GM12878 (cell line): ENCODE results near the gene DVL2. TPM values are rescaled to one million over a fixed set of nuclear protein-coding genes. Genes with fewer than 3 reads are reported as not detected.

Experiments used
- ATF2 ChIP-seq: IDR thresholded peaks from 2 replicates; pipeline ENCODE4 v1.6.1; 2012; ENCODE audit warnings: low read length, inconsistent platforms
- CEBPZ ChIP-seq: fragments of 150-350 bp; IDR thresholded peaks from 2 replicates; pipeline ENCODE4 v1.6.1; 2016; ENCODE audit warnings: low read depth, low read length
- GATAD2B ChIP-seq: fragments of 450-650 bp; conservative IDR thresholded peaks from 2 replicates; pipeline ENCODE4 v1.6.1; 2017; ENCODE audit warnings: low read depth, mild to moderate bottlenecking, moderate library complexity
- HDGF ChIP-seq: fragments of 450-650 bp; IDR thresholded peaks from 2 replicates; pipeline ENCODE4 v1.6.1; 2016; ENCODE audit warnings: antibody characterized with exemption
- IKZF1 ChIP-seq: fragments of 450-650 bp; conservative IDR thresholded peaks from 2 replicates; pipeline ENCODE4 v1.6.1; 2017; ENCODE audit warnings: antibody characterized with exemption, mild to moderate bottlenecking
- NBN ChIP-seq: fragments of 450-650 bp; IDR thresholded peaks from 2 replicates; pipeline ENCODE4 v1.6.1; 2016
- NFXL1 ChIP-seq: fragments of 450-650 bp; IDR thresholded peaks from 2 replicates; pipeline ENCODE4 v1.6.1; 2017; ENCODE audit warnings: antibody characterized with exemption, mild to moderate bottlenecking, borderline replicate concordance
- NFYB ChIP-seq: IDR thresholded peaks from 2 replicates; pipeline ENCODE4 v1.6.1; 2011; ENCODE audit warnings: low read depth, mild to moderate bottlenecking, low read length, improper control_type of control experiment, moderate library complexity; ENCODE audit not compliant: insufficient read depth
- PAX8 ChIP-seq: fragments of 450-650 bp; IDR thresholded peaks from 2 replicates; pipeline ENCODE4 v1.6.1; 2017; ENCODE audit warnings: mild to moderate bottlenecking, moderate library complexity
- POLR2AphosphoS5 ChIP-seq: IDR thresholded peaks from 2 replicates; pipeline ENCODE4 v1.6.1; 2011; ENCODE audit warnings: mild to moderate bottlenecking, low read length, inconsistent platforms
- RAD21 ChIP-seq: IDR thresholded peaks from 2 replicates; pipeline ENCODE4 v1.6.1; 2011; ENCODE audit warnings: mild to moderate bottlenecking, low read depth, low read length, moderate library complexity; ENCODE audit not compliant: insufficient read depth
- RAD51 ChIP-seq: fragments of 450-650 bp; IDR thresholded peaks from 2 replicates; pipeline ENCODE4 v1.6.1; 2016; ENCODE audit warnings: moderate library complexity, mild to moderate bottlenecking, inconsistent platforms
- RBBP5 ChIP-seq: fragments of 200-600 bp; sonication (generic); conservative IDR thresholded peaks from 2 replicates; pipeline ENCODE4 v1.6.1; 2016
- RELA ChIP-seq: fragments of 450-650 bp; IDR thresholded peaks from 2 replicates; pipeline ENCODE4 v1.8.0; 2014; ENCODE audit warnings: borderline replicate concordance; ENCODE audit not compliant: partially characterized antibody
- REST ChIP-seq: IDR thresholded peaks from 2 replicates; pipeline ENCODE4 v1.6.1; 2012; ENCODE audit warnings: mild to moderate bottlenecking, low read depth, low read length
- SREBF1 ChIP-seq: IDR thresholded peaks from 2 replicates; pipeline ENCODE4 v1.6.1; 2012; ENCODE audit warnings: mild to moderate bottlenecking, low read length
- STAT3 ChIP-seq: IDR thresholded peaks from 2 replicates; pipeline ENCODE4 v1.6.1; 2011; ENCODE audit warnings: low read depth, low read length, improper control_type of control experiment
- TCF7 ChIP-seq: IDR thresholded peaks from 2 replicates; pipeline ENCODE4 v1.6.1; 2014; ENCODE audit warnings: antibody characterized with exemption, borderline replicate concordance
- ZNF217 ChIP-seq: fragments of 450-650 bp; IDR thresholded peaks from 2 replicates; pipeline ENCODE4 v1.6.1; 2017; ENCODE audit warnings: antibody characterized with exemption, mild to moderate bottlenecking
- polyA plus RNA-seq, 11 experiments: library from polyadenylated mRNA; depleted of rRNA in 4 of 11; unstranded in 6 of 11; stranded (reverse) in 5 of 11; fragments of >200 nt; fragmentation: Nextera tagmentation in 4 of 11; fragmentation: Illumina TruSeq in 1 of 11; extraction: Ambion mirVana in 4 of 11; extraction: Trizol in 1 of 11; gene quantifications; 1 replicate in 1 of 11; 2 replicates in 10 of 11; pipeline versions ENCODE4 v1.2.1 to v1.2.3, GENCODE V29; 2011 to 2016; ENCODE audit warnings: inconsistent platforms in 2 of 11, missing spikeins in 2 of 11, low read depth in 1 of 11
- total RNA-seq, 4 experiments: library from RNA; depleted of rRNA in 3 of 4; stranded (reverse); fragments of >200 nt in 3 of 4; fragmentation: Illumina TruSeq in 1 of 4; extraction: Trizol in 1 of 4; gene quantifications; 2 replicates each; pipeline versions ENCODE4 v1.2.1 to v1.2.3, GENCODE V29; 2013 to 2021
- TF ChIP-seq, protein P1 (sequence below): IDR thresholded peaks from 2 replicates; pipeline ENCODE4 v1.6.1; 2012; ENCODE audit warnings: low read depth, low read length, improper control_type of control experiment
- TF ChIP-seq, protein P2 (sequence below): fragments of 450-650 bp; IDR thresholded peaks from 2 replicates; pipeline ENCODE4 v1.6.1; 2017; ENCODE audit warnings: mild to moderate bottlenecking

Gene DVL2
- total and polyA plus RNA-seq, 10 of the 15 experiments (the other 5 are each of a cell fraction or from before 2014, with no cell fraction given), result 0.97 to 44.8 (median 23.2) TPM

DNA sequence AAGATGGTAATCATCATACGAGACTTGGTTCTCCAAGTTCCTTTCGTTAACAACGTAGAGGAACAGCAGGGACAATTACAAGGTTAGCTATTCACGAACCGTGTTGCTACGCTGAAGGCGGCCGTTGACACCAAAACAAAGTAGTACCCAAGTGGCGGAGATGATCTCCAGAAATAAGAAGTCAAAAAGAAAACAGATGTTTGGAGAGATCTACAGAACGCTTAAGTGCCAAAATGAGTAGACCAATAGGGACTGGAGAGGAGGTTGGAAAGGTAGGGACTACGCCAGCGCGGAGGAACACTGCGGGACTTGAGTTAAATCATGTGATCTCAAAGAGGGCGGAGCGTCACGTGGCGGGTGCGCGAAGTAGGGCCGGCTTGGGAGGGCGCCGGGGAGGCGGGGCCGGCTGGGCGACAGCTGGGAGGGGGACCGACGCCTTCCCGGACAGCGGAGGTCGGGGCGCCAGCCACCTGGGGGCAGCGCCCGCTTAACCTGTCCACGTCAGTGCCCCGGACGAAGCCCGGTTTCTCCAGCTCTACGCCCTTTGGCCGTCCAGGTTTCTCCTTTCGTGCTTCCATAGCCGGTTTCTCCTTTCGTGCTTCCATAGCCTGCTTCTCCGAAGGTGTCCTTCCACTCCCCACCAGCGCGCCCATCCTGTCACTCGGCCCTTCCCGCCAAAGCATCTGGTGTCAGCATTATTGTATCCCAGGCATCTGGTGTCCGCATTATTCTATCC lies 8.6 kb upstream of the DVL2 start (continued):
- TF ChIP-seq SREBF1 (no peak), ZNF217 (peak; percentile 74), REST (peak; percentile 17; the same call in 1 of the 2 replicates), RAD21 (no peak), PAX8 (peak; percentile 74; the same call in 1 of the 2 replicates), RBBP5 (no peak), IKZF1 (peak; percentile 62), STAT3 (no peak), POLR2AphosphoS5 (peak; percentile 58; the same call in 1 of the 2 replicates), NBN (peak; percentile 95), NFXL1 (no peak), NFYB (no peak), RELA (peak; percentile 82), ATF2 (peak; percentile 78; the same call in 1 of the 2 replicates), RAD51 (peak; percentile 99), TCF7 (no peak), CEBPZ (no peak), HDGF (peak; percentile 26; the same call in 1 of the 2 replicates), GATAD2B (peak; percentile 58; the same call in 1 of the 2 replicates)
- TF ChIP-seq, protein P1, sequence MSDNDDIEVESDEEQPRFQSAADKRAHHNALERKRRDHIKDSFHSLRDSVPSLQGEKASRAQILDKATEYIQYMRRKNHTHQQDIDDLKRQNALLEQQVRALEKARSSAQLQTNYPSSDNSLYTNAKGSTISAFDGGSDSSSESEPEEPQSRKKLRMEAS, result peak; percentile 95
- TF ChIP-seq, protein P2, sequence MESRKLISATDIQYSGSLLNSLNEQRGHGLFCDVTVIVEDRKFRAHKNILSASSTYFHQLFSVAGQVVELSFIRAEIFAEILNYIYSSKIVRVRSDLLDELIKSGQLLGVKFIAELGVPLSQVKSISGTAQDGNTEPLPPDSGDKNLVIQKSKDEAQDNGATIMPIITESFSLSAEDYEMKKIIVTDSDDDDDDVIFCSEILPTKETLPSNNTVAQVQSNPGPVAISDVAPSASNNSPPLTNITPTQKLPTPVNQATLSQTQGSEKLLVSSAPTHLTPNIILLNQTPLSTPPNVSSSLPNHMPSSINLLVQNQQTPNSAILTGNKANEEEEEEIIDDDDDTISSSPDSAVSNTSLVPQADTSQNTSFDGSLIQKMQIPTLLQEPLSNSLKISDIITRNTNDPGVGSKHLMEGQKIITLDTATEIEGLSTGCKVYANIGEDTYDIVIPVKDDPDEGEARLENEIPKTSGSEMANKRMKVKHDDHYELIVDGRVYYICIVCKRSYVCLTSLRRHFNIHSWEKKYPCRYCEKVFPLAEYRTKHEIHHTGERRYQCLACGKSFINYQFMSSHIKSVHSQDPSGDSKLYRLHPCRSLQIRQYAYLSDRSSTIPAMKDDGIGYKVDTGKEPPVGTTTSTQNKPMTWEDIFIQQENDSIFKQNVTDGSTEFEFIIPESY, result 0 out of 2 replicates have a peak, but pooled peaks have one; percentile 40
